DND-41 (cell line): ENCODE results near the gene DCPS.

ENCODE experiments used
- EZH2 ChIP-seq: IDR thresholded peaks from 3 replicates; pipeline ENCODE4 v1.6.1; 2012; ENCODE audit warnings: borderline replicate concordance, low read depth, mild to moderate bottlenecking, moderate library complexity, low read length, inconsistent platforms; ENCODE audit not compliant: severe bottlenecking
- TF ChIP-seq, protein P1 (sequence below): IDR thresholded peaks from 2 replicates; pipeline ENCODE4 v1.5.1; 2012; ENCODE audit warnings: borderline replicate concordance, low read length, moderate library complexity, mild to moderate bottlenecking; ENCODE audit not compliant: poor library complexity, severe bottlenecking; ENCODE audit errors: extremely low read depth

DNA sequence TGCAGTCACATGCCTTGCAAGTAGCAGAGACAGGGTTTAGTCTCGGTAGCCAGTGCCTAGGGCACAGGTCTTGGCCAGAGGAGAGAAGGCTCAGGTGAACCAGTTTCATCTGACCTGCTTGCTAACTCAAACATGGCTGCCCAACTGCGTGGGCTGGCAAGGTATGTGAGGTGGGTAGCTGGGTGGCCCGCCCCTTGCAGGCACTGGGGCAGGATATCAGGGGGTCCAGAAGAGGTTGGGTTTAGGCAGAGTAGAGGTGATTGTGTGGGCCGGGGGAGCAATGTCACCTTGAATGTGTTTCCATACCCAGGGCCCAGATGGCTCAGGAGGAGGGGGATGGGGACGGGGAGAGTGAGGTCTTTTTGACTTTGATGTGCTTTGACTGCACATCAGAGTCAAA, 89.3 kb downstream of the DCPS start:
- TF ChIP-seq, protein P1, sequence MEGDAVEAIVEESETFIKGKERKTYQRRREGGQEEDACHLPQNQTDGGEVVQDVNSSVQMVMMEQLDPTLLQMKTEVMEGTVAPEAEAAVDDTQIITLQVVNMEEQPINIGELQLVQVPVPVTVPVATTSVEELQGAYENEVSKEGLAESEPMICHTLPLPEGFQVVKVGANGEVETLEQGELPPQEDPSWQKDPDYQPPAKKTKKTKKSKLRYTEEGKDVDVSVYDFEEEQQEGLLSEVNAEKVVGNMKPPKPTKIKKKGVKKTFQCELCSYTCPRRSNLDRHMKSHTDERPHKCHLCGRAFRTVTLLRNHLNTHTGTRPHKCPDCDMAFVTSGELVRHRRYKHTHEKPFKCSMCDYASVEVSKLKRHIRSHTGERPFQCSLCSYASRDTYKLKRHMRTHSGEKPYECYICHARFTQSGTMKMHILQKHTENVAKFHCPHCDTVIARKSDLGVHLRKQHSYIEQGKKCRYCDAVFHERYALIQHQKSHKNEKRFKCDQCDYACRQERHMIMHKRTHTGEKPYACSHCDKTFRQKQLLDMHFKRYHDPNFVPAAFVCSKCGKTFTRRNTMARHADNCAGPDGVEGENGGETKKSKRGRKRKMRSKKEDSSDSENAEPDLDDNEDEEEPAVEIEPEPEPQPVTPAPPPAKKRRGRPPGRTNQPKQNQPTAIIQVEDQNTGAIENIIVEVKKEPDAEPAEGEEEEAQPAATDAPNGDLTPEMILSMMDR = no peak
- TF ChIP-seq EZH2 = no peak
